Measurements from ENCODE around the gene FTO. TPM values are rescaled to one million over a fixed set of nuclear protein-coding genes. Genes with fewer than 3 reads are reported as not detected.

FTO gene
- total RNA-seq, 1 experiment from 2014 or later = 57.4 TPM

DNA sequence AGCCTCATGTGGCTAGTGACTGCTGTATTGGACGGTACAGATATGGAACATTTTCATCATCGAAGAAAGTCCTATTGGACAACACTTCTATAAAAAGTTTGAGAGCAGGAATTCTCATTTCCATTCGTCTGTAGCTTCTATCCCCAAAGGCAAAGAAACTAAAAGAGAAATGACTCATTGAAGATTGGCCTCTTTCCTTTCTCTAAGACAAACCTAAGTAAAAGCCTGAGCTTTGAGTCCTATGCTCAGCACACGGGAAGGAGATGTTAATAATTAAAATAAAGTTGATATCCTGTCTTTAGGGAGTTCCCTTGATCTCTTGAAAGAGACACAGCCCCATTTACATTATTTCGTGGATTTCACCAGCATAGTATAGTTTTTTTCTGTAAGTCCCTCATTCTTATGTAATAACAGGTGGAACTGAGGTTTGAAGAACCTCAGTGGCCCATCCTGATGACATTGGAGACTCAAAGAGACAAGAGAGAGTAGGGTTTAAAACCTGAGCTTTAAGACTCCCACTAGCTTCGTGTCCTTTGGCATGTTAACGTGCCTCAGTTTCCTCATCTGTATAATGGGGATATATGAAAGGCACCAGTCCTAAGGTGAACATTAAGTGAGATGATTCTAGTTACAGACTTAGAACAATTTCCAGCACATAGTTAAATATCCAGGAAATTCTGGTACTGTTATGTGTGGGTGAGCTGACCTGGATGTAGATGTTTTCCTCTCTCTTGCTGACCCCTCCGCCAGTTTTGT, 408.7 kb downstream of the FTO start (continued):
- TF ChIP-seq ATF1 (CRISPR knock-in tag; IDR thresholded peaks at IDR 0.05) (no peak), RELA (CRISPR knock-in tag; IDR thresholded peaks at IDR 0.05; ENCODE audit: borderline replicate concordance) (no peak), TCF7 (CRISPR knock-in tag; IDR thresholded peaks at IDR 0.05; ENCODE audit: low read depth) (no peak), NR3C1 (CRISPR knock-in tag; conservative IDR thresholded peaks at IDR 0.05; ENCODE audit: low read depth) (no peak)
- TF ChIP-seq, protein P1, sequence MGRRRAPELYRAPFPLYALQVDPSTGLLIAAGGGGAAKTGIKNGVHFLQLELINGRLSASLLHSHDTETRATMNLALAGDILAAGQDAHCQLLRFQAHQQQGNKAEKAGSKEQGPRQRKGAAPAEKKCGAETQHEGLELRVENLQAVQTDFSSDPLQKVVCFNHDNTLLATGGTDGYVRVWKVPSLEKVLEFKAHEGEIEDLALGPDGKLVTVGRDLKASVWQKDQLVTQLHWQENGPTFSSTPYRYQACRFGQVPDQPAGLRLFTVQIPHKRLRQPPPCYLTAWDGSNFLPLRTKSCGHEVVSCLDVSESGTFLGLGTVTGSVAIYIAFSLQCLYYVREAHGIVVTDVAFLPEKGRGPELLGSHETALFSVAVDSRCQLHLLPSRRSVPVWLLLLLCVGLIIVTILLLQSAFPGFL (CRISPR knock-in tag; IDR thresholded peaks at IDR 0.05; ENCODE audit: borderline replicate concordance) = no peak
- TF ChIP-seq, protein P2, sequence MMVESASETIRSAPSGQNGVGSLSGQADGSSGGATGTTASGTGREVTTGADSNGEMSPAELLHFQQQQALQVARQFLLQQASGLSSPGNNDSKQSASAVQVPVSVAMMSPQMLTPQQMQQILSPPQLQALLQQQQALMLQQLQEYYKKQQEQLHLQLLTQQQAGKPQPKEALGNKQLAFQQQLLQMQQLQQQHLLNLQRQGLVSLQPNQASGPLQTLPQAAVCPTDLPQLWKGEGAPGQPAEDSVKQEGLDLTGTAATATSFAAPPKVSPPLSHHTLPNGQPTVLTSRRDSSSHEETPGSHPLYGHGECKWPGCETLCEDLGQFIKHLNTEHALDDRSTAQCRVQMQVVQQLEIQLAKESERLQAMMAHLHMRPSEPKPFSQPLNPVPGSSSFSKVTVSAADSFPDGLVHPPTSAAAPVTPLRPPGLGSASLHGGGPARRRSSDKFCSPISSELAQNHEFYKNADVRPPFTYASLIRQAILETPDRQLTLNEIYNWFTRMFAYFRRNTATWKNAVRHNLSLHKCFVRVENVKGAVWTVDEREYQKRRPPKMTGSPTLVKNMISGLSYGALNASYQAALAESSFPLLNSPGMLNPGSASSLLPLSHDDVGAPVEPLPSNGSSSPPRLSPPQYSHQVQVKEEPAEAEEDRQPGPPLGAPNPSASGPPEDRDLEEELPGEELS (CRISPR knock-in tag; IDR thresholded peaks at IDR 0.05) = no peak
- TF ChIP-seq, protein P3, sequence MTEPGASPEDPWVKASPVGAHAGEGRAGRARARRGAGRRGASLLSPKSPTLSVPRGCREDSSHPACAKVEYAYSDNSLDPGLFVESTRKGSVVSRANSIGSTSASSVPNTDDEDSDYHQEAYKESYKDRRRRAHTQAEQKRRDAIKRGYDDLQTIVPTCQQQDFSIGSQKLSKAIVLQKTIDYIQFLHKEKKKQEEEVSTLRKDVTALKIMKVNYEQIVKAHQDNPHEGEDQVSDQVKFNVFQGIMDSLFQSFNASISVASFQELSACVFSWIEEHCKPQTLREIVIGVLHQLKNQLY (CRISPR knock-in tag; IDR thresholded peaks at IDR 0.05) = no peak
- TF ChIP-seq, protein P4, sequence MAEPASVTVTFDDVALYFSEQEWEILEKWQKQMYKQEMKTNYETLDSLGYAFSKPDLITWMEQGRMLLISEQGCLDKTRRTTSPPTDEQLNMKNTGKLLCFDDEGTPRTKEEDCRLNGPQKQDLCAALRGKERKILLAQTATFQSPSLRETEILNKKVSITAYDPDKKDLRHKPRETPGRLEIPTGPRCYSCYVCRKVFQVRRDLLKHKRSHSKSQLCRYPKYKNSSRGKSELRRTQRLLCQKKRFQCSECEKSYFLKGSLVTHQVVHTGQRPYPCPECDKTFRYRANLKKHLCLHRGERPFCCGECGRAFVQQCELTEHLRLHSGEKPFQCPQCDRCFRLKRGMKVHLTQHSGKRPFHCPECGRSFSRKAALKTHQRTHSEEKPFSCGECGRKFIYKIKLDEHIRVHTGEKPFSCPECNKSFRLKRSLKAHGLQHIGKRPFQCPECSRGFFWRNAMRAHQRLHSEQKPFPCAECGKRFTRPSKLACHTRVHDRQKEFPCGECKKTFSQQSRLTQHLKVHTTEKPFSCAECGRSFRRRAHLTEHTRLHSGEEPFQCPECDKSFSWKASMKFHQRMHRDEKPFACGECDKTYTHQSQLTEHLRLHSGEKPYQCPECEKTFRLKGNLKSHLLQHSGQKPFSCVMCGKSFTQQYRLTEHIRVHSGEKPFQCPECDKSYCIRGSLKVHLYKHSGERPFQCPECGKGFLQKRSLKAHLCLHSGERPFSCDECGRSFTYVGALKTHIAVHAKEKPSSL (CRISPR knock-in tag; conservative IDR thresholded peaks at IDR 0.05) = no peak

DNA sequence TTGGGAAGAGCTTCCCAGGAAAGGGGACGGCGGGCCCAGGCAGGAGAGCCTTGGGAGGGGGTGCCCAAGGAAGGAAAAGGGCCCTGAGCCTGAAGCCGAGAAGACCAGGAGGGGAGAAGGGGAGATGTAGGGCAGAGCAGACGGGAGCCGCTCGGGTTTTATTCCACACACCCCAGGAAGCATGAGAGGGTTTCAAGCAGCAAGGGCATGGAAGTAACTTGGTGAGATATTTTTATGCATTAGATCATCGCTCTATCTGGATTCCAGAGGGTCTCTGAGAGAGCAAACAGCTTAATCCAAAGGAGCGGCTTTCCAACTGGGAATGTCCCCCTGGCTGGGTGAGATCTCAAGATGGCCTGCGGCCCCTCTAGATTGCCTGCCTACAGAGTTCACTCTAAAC, 411.6 kb downstream of the FTO start:
- Mint-ChIP-seq H3K4me1 (peaks cover 33% of the 10 kb centered on the region), H3K27me3 (ENCODE audit: low read depth) (no peaks in the 10 kb centered on the region), H3K4me3 (no peak overlapping the region), H3K27ac (no peak overlapping the region), H3K9me3 (no peaks in the 10 kb centered on the region), H3K36me3 (peaks cover 3% of the 10 kb centered on the region; the same call in 1 of the 2 replicates)
- POLR2A ChIA-PET = interaction anchor here (0.6 kb wide), 1 partner anchor 217 kb away, joined by 3 read pairs; no protein-coding TSS in a partner anchor
- DNase-seq (ENCODE audit: low spot score) (no peak), ATAC-seq (peak; percentile 34; the same call in 1 of the 2 replicates)
- CTCF ChIA-PET = no interaction called here
- no peak for TF ChIP-seq ZNF423 (CRISPR knock-in tag; IDR thresholded peaks at IDR 0.05)
- TF ChIP-seq, protein P5, sequence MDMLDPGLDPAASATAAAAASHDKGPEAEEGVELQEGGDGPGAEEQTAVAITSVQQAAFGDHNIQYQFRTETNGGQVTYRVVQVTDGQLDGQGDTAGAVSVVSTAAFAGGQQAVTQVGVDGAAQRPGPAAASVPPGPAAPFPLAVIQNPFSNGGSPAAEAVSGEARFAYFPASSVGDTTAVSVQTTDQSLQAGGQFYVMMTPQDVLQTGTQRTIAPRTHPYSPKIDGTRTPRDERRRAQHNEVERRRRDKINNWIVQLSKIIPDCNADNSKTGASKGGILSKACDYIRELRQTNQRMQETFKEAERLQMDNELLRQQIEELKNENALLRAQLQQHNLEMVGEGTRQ (CRISPR knock-in tag; IDR thresholded peaks at IDR 0.05) = no peak
- TF ChIP-seq, protein P6, sequence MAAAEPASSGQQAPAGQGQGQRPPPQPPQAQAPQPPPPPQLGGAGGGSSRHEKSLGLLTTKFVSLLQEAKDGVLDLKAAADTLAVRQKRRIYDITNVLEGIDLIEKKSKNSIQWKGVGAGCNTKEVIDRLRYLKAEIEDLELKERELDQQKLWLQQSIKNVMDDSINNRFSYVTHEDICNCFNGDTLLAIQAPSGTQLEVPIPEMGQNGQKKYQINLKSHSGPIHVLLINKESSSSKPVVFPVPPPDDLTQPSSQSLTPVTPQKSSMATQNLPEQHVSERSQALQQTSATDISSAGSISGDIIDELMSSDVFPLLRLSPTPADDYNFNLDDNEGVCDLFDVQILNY (CRISPR knock-in tag; IDR thresholded peaks at IDR 0.05) = no peak
- TF ChIP-seq, protein P7, sequence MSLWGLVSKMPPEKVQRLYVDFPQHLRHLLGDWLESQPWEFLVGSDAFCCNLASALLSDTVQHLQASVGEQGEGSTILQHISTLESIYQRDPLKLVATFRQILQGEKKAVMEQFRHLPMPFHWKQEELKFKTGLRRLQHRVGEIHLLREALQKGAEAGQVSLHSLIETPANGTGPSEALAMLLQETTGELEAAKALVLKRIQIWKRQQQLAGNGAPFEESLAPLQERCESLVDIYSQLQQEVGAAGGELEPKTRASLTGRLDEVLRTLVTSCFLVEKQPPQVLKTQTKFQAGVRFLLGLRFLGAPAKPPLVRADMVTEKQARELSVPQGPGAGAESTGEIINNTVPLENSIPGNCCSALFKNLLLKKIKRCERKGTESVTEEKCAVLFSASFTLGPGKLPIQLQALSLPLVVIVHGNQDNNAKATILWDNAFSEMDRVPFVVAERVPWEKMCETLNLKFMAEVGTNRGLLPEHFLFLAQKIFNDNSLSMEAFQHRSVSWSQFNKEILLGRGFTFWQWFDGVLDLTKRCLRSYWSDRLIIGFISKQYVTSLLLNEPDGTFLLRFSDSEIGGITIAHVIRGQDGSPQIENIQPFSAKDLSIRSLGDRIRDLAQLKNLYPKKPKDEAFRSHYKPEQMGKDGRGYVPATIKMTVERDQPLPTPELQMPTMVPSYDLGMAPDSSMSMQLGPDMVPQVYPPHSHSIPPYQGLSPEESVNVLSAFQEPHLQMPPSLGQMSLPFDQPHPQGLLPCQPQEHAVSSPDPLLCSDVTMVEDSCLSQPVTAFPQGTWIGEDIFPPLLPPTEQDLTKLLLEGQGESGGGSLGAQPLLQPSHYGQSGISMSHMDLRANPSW (CRISPR knock-in tag; conservative IDR thresholded peaks at IDR 0.05; ENCODE audit: low read depth) = no peak
- TF ChIP-seq TEAD4 (CRISPR knock-in tag; IDR thresholded peaks at IDR 0.05) = no peak
- TF ChIP-seq, protein P8, sequence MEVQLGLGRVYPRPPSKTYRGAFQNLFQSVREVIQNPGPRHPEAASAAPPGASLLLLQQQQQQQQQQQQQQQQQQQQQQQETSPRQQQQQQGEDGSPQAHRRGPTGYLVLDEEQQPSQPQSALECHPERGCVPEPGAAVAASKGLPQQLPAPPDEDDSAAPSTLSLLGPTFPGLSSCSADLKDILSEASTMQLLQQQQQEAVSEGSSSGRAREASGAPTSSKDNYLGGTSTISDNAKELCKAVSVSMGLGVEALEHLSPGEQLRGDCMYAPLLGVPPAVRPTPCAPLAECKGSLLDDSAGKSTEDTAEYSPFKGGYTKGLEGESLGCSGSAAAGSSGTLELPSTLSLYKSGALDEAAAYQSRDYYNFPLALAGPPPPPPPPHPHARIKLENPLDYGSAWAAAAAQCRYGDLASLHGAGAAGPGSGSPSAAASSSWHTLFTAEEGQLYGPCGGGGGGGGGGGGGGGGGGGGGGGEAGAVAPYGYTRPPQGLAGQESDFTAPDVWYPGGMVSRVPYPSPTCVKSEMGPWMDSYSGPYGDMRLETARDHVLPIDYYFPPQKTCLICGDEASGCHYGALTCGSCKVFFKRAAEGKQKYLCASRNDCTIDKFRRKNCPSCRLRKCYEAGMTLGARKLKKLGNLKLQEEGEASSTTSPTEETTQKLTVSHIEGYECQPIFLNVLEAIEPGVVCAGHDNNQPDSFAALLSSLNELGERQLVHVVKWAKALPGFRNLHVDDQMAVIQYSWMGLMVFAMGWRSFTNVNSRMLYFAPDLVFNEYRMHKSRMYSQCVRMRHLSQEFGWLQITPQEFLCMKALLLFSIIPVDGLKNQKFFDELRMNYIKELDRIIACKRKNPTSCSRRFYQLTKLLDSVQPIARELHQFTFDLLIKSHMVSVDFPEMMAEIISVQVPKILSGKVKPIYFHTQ (CRISPR knock-in tag; IDR thresholded peaks at IDR 0.05) = no peak
- TF ChIP-seq, protein P9, sequence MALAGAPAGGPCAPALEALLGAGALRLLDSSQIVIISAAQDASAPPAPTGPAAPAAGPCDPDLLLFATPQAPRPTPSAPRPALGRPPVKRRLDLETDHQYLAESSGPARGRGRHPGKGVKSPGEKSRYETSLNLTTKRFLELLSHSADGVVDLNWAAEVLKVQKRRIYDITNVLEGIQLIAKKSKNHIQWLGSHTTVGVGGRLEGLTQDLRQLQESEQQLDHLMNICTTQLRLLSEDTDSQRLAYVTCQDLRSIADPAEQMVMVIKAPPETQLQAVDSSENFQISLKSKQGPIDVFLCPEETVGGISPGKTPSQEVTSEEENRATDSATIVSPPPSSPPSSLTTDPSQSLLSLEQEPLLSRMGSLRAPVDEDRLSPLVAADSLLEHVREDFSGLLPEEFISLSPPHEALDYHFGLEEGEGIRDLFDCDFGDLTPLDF (CRISPR knock-in tag; IDR thresholded peaks at IDR 0.05) = no peak
